Astrocyte (in vitro differentiated cells and primary cell): ENCODE data around the gene KCNH8. TPM values are rescaled to one million over a fixed set of nuclear protein-coding genes. Genes with fewer than 3 reads are reported as not detected.

ENCODE experiments used
- DNase-seq: peaks from one replicate; pipeline ENCODE4 v3.0.0-alpha.2; 2010; ENCODE audit warnings: low read depth
- FAIRE-seq: peaks from 2 replicates; lab custom pipeline; 2011; peaks lifted over from hg19 to GRCh38; lab: Jason Lieb, UNC
- H2AFZ ChIP-seq: 2 replicates; pipeline ENCODE4 v1.6.0; 2012; ENCODE audit warnings: low read depth, low read length, inconsistent platforms
- H3K27ac ChIP-seq: 2 replicates; pipeline ENCODE4 v1.5.1; 2011; ENCODE audit warnings: low read depth, low read length, inconsistent platforms
- H3K27me3 ChIP-seq: 2 replicates; pipeline ENCODE4 v1.6.0; 2011; ENCODE audit warnings: low read length, inconsistent platforms; ENCODE audit not compliant: insufficient read depth
- H3K36me3 ChIP-seq: 2 replicates; pipeline ENCODE4 v1.5.1; 2011; ENCODE audit warnings: low read length, inconsistent platforms; ENCODE audit not compliant: insufficient read depth
- H3K4me1 ChIP-seq: 2 replicates; pipeline ENCODE4 v1.5.1; 2011; ENCODE audit warnings: low read length, inconsistent platforms; ENCODE audit not compliant: insufficient read depth
- H3K4me2 ChIP-seq: 2 replicates; pipeline ENCODE4 v1.6.0; 2012; ENCODE audit warnings: low read length, inconsistent platforms
- H3K4me3 ChIP-seq: 2 replicates; pipeline ENCODE4 v1.5.1; 2011; ENCODE audit warnings: low read depth, mild to moderate bottlenecking, low read length, inconsistent platforms; ENCODE audit not compliant: insufficient read depth
- H3K79me2 ChIP-seq: 2 replicates; pipeline ENCODE4 v1.6.0; 2012; ENCODE audit warnings: mild to moderate bottlenecking, low read length, inconsistent platforms; ENCODE audit not compliant: insufficient read depth
- H3K9ac ChIP-seq: 2 replicates; pipeline ENCODE4 v1.6.0; 2012; ENCODE audit warnings: mild to moderate bottlenecking, low read length, inconsistent platforms
- H3K9me3 ChIP-seq: 2 replicates; pipeline ENCODE4 v1.5.1; 2012; ENCODE audit warnings: low read depth, mild to moderate bottlenecking, low read length, inconsistent platforms; ENCODE audit not compliant: insufficient read depth
- H4K20me1 ChIP-seq: 2 replicates; pipeline ENCODE4 v1.6.0; 2012; ENCODE audit warnings: low read length, inconsistent platforms; ENCODE audit not compliant: insufficient read depth
- H3K27ac Mint-ChIP-seq: one replicate; pipeline ENCODE4 v1.8.0; 2021; ENCODE audit warnings: mild to moderate bottlenecking, mixed read lengths; ENCODE audit not compliant: unreplicated experiment
- H3K27me3 Mint-ChIP-seq: one replicate; pipeline ENCODE4 v1.8.0; 2021; ENCODE audit warnings: low read depth, mixed read lengths; ENCODE audit not compliant: unreplicated experiment
- H3K36me3 Mint-ChIP-seq: one replicate; pipeline ENCODE4 v1.8.0; 2021; ENCODE audit warnings: low read depth, mixed read lengths; ENCODE audit not compliant: unreplicated experiment
- H3K4me1 Mint-ChIP-seq: one replicate; pipeline ENCODE4 v1.8.0; 2021; ENCODE audit warnings: low read depth, mixed read lengths; ENCODE audit not compliant: unreplicated experiment
- H3K4me3 Mint-ChIP-seq: one replicate; pipeline ENCODE4 v1.8.0; 2021; ENCODE audit warnings: mild to moderate bottlenecking, moderate library complexity, mixed read lengths; ENCODE audit not compliant: unreplicated experiment
- H3K9me3 Mint-ChIP-seq: one replicate; pipeline ENCODE4 v1.8.0; 2021; ENCODE audit warnings: mild to moderate bottlenecking, mixed read lengths; ENCODE audit not compliant: unreplicated experiment
- CTCF ChIP-seq: IDR thresholded peaks from 2 replicates; pipeline ENCODE4 v1.5.1; 2011; ENCODE audit warnings: low read depth, mild to moderate bottlenecking, inconsistent platforms, low read length, moderate library complexity; ENCODE audit not compliant: insufficient read depth
- EZH2 ChIP-seq: IDR thresholded peaks from 2 replicates; pipeline ENCODE4 v1.6.1; 2012; ENCODE audit warnings: mild to moderate bottlenecking, low read length, inconsistent platforms; ENCODE audit not compliant: insufficient read depth
- total RNA-seq: library from RNA; stranded (reverse); gene quantifications from 2 replicates; pipeline ENCODE4 v1.2.1, GENCODE V29; 2021

Gene KCNH8
- total RNA-seq, 1 donor from 2014 or later: 0.45 TPM

GRCh38 chr3:19146685-19147650, 1.3 kb upstream of the KCNH8 start:
- peaks cover 7% of the 10 kb centered on the region for H3K27me3 Mint-ChIP-seq
- Histone ChIP-seq H3K9ac (peak overlapping the region; percentile 73), H2AFZ (peak overlapping the region; percentile 99), H3K27ac (no peak overlapping the region), H3K36me3 (no peaks in the 10 kb centered on the region), H3K4me1 (peaks cover 4% of the 10 kb centered on the region), H3K9me3 (no peaks in the 10 kb centered on the region), H3K4me2 (peak overlapping the region; percentile 95), H3K4me3 (peak overlapping the region; percentile 74), H4K20me1 (no peaks in the 10 kb centered on the region), H3K79me2 (no peaks in the 10 kb centered on the region), H3K27me3 (peaks cover 20% of the 10 kb centered on the region)
- H3K4me3 Mint-ChIP-seq: peak overlapping the region; percentile 94
- no peaks in the 10 kb centered on the region for H3K4me1 Mint-ChIP-seq
- no peaks in the 10 kb centered on the region for H3K36me3 Mint-ChIP-seq
- H3K9me3 Mint-ChIP-seq: no peaks in the 10 kb centered on the region
- DNase-seq (peak; percentile 26), FAIRE-seq (no peak)
- TF ChIP-seq EZH2: no peak
- peak; percentile 22 for TF ChIP-seq CTCF
- H3K27ac Mint-ChIP-seq: peak overlapping the region; percentile 84

GRCh38 chr3:19148768-19149091, 420 bp downstream of the KCNH8 start:
- H3K9me3 ChIP-seq: no peaks in the 10 kb centered on the region
- no peak overlapping the region for H3K4me3 ChIP-seq
- no peaks in the 10 kb centered on the region for H3K4me1 Mint-ChIP-seq
- peaks cover 18% of the 10 kb centered on the region for H3K27me3 ChIP-seq
- peaks cover 7% of the 10 kb centered on the region for H3K27me3 Mint-ChIP-seq
- DNase-seq (no peak), FAIRE-seq (no peak)
- H3K9ac ChIP-seq: no peak overlapping the region
- peak overlapping the region; percentile 95 for H3K4me2 ChIP-seq
- peaks cover 4% of the 10 kb centered on the region for H3K4me1 ChIP-seq
- H3K27ac ChIP-seq: no peak overlapping the region
- peak overlapping the region; percentile 74 for H3K4me3 Mint-ChIP-seq
- no peaks in the 10 kb centered on the region for H3K79me2 ChIP-seq
- no peaks in the 10 kb centered on the region for H3K36me3 Mint-ChIP-seq
- H4K20me1 ChIP-seq: no peaks in the 10 kb centered on the region
- no peak for TF ChIP-seq CTCF
- no peak for TF ChIP-seq EZH2
- no peaks in the 10 kb centered on the region for H3K9me3 Mint-ChIP-seq
- peak overlapping the region; percentile 32 for H2AFZ ChIP-seq
- no peak overlapping the region for H3K27ac Mint-ChIP-seq
- no peaks in the 10 kb centered on the region for H3K36me3 ChIP-seq

- Mint-ChIP-seq H3K36me3 (no peaks in the 10 kb centered on the region), H3K9me3 (no peaks in the 10 kb centered on the region), H3K4me3 (no peak overlapping the region), H3K4me1 (no peaks in the 10 kb centered on the region), H3K27ac (no peak overlapping the region), H3K27me3 (peaks cover 7% of the 10 kb centered on the region)
- Histone ChIP-seq H3K27ac (no peak overlapping the region), H2AFZ (no peak overlapping the region), H4K20me1 (no peaks in the 10 kb centered on the region), H3K36me3 (no peaks in the 10 kb centered on the region), H3K4me3 (no peak overlapping the region), H3K4me1 (peaks cover 4% of the 10 kb centered on the region), H3K9me3 (no peaks in the 10 kb centered on the region), H3K79me2 (no peaks in the 10 kb centered on the region), H3K9ac (no peak overlapping the region), H3K27me3 (peaks cover 18% of the 10 kb centered on the region), H3K4me2 (no peak overlapping the region)
- no peak for TF ChIP-seq CTCF
- no peak for TF ChIP-seq EZH2
- FAIRE-seq: no peak
- DNase-seq: peak; percentile 0
These were observed 1.1 kb downstream of the KCNH8 start for GRCh38 chr3:19149368-19149767.
